ENCODE results near the gene TRIM41.

TRIM41 gene

DNA sequence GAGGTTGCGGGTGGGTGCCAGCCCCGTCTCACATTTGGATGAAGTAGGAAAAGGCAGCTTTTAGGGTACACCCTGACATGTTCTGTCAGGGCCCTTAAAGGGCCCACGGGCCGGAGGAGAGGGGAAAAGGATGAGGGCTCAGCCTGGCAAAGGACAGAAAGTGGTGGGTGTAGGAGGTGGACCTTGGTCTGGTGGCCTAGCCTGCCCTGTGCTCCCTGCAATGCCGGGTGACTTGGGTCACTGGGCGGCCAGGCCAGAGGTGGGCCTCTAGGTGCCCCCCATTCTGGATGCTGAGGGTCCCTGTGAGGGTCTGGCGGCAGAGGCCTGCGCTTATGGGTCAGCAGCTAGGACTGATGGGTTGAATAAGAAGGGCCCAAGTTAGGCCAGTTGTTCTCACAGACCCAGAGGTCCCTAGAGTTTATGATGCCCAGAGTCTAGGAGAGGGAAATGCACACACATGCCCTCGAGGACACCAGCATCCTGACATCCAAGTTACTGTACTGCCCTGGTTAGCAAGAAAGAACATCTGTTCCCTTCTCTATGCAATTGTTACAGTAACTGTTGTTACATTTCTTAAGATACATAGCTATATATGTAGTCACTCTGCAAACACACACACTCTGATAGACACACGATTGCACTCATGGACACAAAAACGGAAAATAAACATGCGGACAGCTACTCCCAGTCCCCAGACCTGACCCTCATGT, 30.6 kb upstream of the TRIM41 start (continued):
- TF ChIP-seq TSHZ2 (CRISPR knock-in tag; IDR thresholded peaks at IDR 0.05): no peak
- no peak for TF ChIP-seq CSRNP3 (CRISPR knock-in tag; IDR thresholded peaks at IDR 0.05)
- no peak for TF ChIP-seq OSR1 (CRISPR knock-in tag; IDR thresholded peaks at IDR 0.05)
- TF ChIP-seq ZNF8 (CRISPR knock-in tag; IDR thresholded peaks at IDR 0.05): no peak

DNA sequence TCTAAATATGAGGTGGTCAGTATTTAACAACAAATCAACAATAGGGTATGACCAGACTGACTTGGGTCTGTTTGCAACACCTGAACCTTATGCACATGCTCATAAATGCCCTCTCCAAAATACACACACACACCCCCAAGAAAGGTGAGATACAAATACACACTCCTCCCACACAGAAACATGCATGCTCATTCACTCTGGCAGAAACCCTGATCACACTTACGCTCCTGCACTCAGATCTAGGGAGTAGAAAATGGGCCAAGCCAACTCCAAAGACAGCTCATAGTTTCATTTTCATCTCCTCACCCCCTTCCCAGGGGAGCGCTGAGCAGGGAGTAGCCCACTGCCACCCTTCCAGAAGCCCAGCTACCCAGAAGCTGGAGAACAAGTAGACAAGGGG, 29.4 kb upstream of the TRIM41 start:
- TF ChIP-seq CSDC2 (CRISPR knock-in tag; IDR thresholded peaks at IDR 0.05) (no peak), CREB5 (CRISPR knock-in tag; IDR thresholded peaks at IDR 0.05; ENCODE audit: low read depth) (no peak), SNAI2 (CRISPR knock-in tag; IDR thresholded peaks at IDR 0.05) (no peak), OSR1 (CRISPR knock-in tag; IDR thresholded peaks at IDR 0.05) (no peak), ESRRG (CRISPR knock-in tag; IDR thresholded peaks at IDR 0.05) (no peak), CSRNP3 (CRISPR knock-in tag; IDR thresholded peaks at IDR 0.05) (no peak), POU6F1 (CRISPR knock-in tag; IDR thresholded peaks at IDR 0.05; ENCODE audit: borderline replicate concordance, low read depth) (no peak), ZFP3 (CRISPR knock-in tag; IDR thresholded peaks at IDR 0.05) (no peak)
- no peak for ATAC-seq

- no peak for ATAC-seq
- no peak for TF ChIP-seq ZFP3 (CRISPR knock-in tag; IDR thresholded peaks at IDR 0.05)
- no peak for TF ChIP-seq OSR1 (CRISPR knock-in tag; IDR thresholded peaks at IDR 0.05)
- no peak for TF ChIP-seq BACH2 (CRISPR knock-in tag; IDR thresholded peaks at IDR 0.05; ENCODE audit: borderline replicate concordance)
- no peak for TF ChIP-seq TOX (CRISPR knock-in tag; IDR thresholded peaks at IDR 0.05; ENCODE audit: borderline replicate concordance)
- no peak for TF ChIP-seq TSHZ2 (CRISPR knock-in tag; IDR thresholded peaks at IDR 0.05)
- TF ChIP-seq CSDC2 (CRISPR knock-in tag; IDR thresholded peaks at IDR 0.05): no peak
- TF ChIP-seq ZNF70 (CRISPR knock-in tag; IDR thresholded peaks at IDR 0.05): no peak
- no peak for TF ChIP-seq ZFP30 (CRISPR knock-in tag; IDR thresholded peaks at IDR 0.05)
- no peak for TF ChIP-seq SNAI2 (CRISPR knock-in tag; IDR thresholded peaks at IDR 0.05)
- TF ChIP-seq ZC3H10 (CRISPR knock-in tag; IDR thresholded peaks at IDR 0.05): no peak
- TF ChIP-seq CREB5 (CRISPR knock-in tag; IDR thresholded peaks at IDR 0.05; ENCODE audit: low read depth): no peak
- TF ChIP-seq ESRRG (CRISPR knock-in tag; IDR thresholded peaks at IDR 0.05): no peak
- TF ChIP-seq GLIS3 (CRISPR knock-in tag; IDR thresholded peaks at IDR 0.05): no peak
- no peak for TF ChIP-seq PPARA (CRISPR knock-in tag; IDR thresholded peaks at IDR 0.05; ENCODE audit: borderline replicate concordance)
- no peak for TF ChIP-seq RARB (CRISPR knock-in tag; IDR thresholded peaks at IDR 0.05)
- TF ChIP-seq ISL1 (CRISPR knock-in tag; IDR thresholded peaks at IDR 0.05): no peak
- no peak for TF ChIP-seq CSRNP3 (CRISPR knock-in tag; IDR thresholded peaks at IDR 0.05)
Observed at GRCh38 chr5:181194489-181195248, 28.4 kb upstream of the TRIM41 start.

All from SK-N-SH treated with all-trans-retinoic acid at 6 μM for 48 hours (cell line).